Stimulated activated CD4-positive, alpha-beta T cell treated with anti-CD3 and anti-CD28 coated beads, Interleukin-12 subunit alpha, Interleukin-12 subunit beta, amount 100 ng/mL, for 24 hours (primary cell): ENCODE measurements around the gene DLG3.
"Not testable (repeated sequence)": the region's sequence is repeated elsewhere in the genome, so short reads cannot be mapped to it uniquely, and the experiment has no call there.

Experiments used
- DNase-seq, 2 experiments: peaks; one replicate each; pipeline ENCODE4 v3.0.0-alpha.2; 2020; ENCODE audit warnings: low read depth in 2 of 2

DLG3 gene

DNA sequence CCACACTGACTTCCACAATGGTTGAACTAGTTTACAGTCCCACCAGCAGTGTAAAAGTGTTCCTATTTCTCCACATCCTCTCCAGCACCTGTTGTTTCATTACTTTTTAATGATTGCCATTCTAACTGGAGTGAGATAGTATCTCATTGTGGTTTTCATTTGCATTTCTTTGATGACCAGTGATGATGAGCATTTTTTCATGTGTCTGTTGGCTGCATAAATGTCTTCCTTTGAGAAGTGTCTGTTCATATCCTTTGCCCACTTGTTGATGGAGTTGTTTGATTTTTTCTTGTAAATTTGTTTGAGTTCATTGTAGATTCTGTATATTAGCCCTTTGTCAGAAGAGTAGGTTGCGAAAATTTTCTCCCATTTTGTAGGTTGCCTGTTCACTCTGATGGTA lies 71.1 kb downstream of the DLG3 start:
- not testable (repeated sequence) for DNase-seq

DNA sequence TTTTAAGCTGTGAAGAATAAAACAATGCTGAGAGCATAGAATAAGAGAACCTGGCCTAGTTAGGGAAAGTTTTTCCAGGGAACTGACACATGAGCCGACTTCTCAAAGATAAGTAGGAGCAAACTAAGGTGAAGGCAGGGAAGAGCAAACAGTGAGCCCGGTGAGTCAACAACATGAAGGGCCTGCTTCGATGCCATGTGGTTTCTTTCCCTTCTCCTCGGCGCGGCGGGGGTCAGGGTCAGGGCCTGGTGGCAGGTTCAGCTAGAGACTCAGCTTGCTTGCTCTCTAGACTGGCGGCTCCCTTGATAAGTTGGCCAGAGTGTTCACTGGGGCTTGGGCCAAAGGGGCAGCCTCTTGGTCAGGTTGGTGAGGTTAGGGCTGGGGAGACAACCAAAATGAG lies 81.1 kb downstream of the DLG3 start:
- DNase-seq, result no peak

GRCh38 chrX:70527053-70527452 lies 82.4 kb downstream of the DLG3 start:
- DNase-seq, result no peak

DNA sequence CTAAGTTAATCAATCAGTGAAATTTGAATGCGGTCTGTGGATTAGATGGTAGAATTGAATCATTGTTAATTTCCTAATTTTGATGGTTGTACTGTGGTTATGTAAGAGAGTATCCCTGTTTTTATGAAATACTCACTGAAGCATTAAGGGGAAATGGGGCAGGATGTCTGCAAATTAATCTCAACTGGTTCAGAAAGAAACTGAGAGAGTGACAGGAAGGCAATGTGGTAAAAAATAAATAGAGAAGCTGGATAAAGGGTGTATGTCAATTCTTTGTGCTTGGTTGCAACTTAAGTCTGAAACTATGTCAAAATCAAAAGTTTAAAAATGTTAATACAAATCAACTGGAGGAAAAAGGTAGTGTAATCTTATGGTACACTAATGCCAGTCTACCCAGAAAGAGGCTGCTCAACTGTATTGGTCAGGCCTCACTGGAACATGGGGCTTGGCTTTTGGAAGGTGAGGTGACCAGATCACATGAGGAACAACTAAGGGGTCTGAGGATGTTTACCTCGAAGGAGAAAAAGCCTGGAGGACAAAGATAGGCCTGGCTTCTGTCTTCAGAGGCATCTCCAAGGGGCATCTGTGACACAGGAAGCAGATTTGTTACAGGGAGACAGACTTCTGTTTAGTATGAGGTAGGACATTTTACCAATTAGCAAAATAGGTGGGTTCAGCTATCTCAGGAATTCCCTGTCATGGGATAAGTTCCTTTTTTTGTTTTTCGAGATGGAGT lies 83.1 kb downstream of the DLG3 start:
- no peak for DNase-seq

- DNase-seq, result no peak
Observed at GRCh38 chrX:70535198-70535597, 90.6 kb downstream of the DLG3 start.

GRCh38 chrX:70549429-70549828 lies 104.8 kb downstream of the DLG3 start:
- DNase-seq, result no peak

DNA sequence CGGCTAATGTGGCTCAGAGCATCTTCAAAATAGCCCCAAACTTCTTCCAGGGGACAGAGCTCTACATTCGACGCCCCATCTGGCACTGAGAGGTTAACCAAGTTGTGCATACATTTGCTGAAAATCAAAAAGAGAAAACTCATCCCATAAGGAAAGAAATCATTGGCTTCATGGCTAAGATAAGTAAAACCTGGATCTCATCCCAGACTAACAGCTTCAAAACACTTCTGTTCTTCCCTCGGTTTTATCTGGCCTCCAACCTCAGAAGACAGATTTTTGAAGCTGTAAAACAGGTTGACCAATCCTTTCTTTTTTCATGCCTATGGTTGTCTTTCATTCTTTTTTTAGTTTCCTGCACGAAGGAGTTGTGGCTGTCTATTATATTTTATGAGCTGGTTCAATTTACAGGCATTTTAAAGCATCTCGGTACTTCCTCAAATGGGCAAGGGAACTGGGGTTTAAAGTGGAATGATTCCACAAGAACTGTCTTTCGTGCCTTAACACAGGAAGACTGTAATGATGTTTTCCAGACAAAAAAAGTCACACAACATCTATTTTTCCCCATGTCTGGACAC lies 107.6 kb downstream of the DLG3 start:
- DNase-seq, result no peak

GRCh38 chrX:70553516-70553915 lies 108.9 kb downstream of the DLG3 start:
- no peak for DNase-seq

DNA sequence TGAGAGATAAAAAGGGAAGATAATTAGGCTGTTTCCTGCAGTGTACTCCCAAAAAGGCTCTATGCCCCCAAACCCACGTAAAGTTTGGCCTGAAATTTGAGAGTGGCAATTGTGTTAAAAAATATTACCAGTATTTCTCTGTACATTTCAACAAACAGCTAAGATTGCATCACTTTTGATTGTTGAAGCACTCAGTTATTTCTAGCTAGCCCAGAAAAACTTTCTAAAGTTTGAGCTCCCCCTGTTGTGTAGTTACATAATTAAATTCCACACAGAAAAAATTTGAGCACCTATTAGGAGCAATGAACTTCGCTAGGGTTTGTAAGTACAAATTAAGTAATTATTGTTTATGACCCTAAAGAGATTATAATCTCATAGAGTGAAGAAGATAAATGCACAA lies 109.4 kb downstream of the DLG3 start:
- DNase-seq, result no peak

DNA sequence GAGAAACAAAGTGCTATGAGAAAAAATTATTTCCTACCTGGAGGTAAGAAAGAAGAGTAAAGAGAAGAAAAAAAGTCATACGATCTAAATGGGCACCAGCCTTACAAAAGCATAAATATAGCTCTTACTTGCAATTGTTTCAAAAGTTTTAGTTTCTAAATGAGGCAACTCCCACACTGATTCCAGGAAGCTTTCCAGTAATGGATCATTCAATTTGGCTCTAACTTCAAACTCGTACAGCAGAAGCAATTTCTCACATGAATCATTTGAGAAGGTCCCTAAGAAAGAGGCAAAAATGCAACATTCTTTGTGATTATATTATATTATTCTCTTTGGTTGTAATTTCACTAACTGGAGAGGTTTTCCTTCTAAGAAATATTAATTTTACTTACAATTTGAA lies 109.9 kb downstream of the DLG3 start:
- DNase-seq, result no peak

DNA sequence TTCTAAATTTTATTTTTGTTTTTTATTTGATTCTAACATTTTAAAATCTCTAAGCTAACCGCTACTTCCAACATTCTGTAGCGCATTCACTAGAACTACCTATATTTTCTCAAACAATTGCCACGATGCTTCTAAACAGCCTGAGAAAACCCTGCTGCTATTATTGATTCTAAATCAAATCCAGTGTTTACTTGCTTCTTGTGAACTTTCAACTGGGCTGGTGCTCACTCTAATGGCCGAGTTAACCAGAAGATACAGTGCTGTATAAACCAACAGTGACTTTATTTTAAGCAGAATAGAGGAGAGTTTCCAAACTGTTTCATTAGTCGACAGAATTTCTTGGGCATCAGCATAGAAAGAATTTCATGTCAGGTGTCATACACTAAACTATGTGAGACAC lies 110.3 kb downstream of the DLG3 start:
- no peak for DNase-seq
